ENCODE results near the gene FBF1. TPM values are rescaled to one million over a fixed set of nuclear protein-coding genes. Genes with fewer than 3 reads are reported as not detected.
A peak's percentile ranks its signal among the peaks of the same experiment; 100 is the strongest.

Gene FBF1
- total RNA-seq, 1 experiment from 2014 or later = 22.8 TPM

- Histone ChIP-seq H3K4me2 (ENCODE audit: low read length) (peak overlapping the region; percentile 43), H3K4me1 (ENCODE audit: control insufficient read depth in 1 of 2, insufficient read depth in 2 of 2, low read length in 2 of 2) (peaks cover 20 to 31% of the 10 kb centered on the region in 2 experiments), H3K9me2 (ENCODE audit: insufficient read depth) (no peaks in the 10 kb centered on the region), H3K79me2 (ENCODE audit: insufficient read depth, low read length) (peaks cover 13% of the 10 kb centered on the region), H3K9ac (ENCODE audit: low read length) (no peak overlapping the region), H2AFZ (ENCODE audit: low read depth, low read length, poor library complexity, severe bottlenecking) (no peak overlapping the region), H3K4me3 (replicated peaks in 1 of 2; ENCODE audit: low read depth in 1 of 2, low read length in 2 of 2) (no peak overlapping the region), H3K27ac (ENCODE audit: low read depth, low read length) (no peak overlapping the region), H3K9me3 (ENCODE audit: control insufficient read depth in 1 of 2, insufficient read depth in 1 of 2, low read depth in 1 of 2, low read length in 2 of 2) (no peaks in the 10 kb centered on the region), H3K36me3 (ENCODE audit: control insufficient read depth in 1 of 2, insufficient read depth in 2 of 2, low read length in 2 of 2) (no peaks in the 10 kb centered on the region), H3K27me3 (ENCODE audit: insufficient read depth, low read length) (no peaks in the 10 kb centered on the region), H4K20me1 (ENCODE audit: insufficient read depth) (no peaks in the 10 kb centered on the region)
- ChIA-PET POLR2A (no interaction called here), CTCF (interaction anchor here (1.2 kb wide), 1 partner anchor 9 kb away, joined by 3 read pairs; no protein-coding TSS in a partner anchor), RAD21 (ENCODE audit: low non-redundant PET in 1 of 2, low total read pairs in 2 of 2, uncharacterized antibody in 2 of 2, unreplicated experiment in 2 of 2) (no interaction called here)
- no peak for TF ChIP-seq EZH2 (IDR thresholded peaks at IDR 0.05)
- TF ChIP-seq ZFX (IDR thresholded peaks at IDR 0.05) = no peak
- no peak for DNase-seq (ENCODE audit: low read depth, low spot score)
- no TSS peak for BruUV-seq (replicated peaks)
- intact Hi-C loops (cut with micrococcal nuclease) = loop anchor here (10.0 kb wide), 1 partner anchor 197 kb away; the partner anchor contains the start of gene EXOC7
- no peak for ATAC-seq
These were observed 32.6 kb downstream of the FBF1 start for GRCh38 chr17:75908201-75908600.

DNA sequence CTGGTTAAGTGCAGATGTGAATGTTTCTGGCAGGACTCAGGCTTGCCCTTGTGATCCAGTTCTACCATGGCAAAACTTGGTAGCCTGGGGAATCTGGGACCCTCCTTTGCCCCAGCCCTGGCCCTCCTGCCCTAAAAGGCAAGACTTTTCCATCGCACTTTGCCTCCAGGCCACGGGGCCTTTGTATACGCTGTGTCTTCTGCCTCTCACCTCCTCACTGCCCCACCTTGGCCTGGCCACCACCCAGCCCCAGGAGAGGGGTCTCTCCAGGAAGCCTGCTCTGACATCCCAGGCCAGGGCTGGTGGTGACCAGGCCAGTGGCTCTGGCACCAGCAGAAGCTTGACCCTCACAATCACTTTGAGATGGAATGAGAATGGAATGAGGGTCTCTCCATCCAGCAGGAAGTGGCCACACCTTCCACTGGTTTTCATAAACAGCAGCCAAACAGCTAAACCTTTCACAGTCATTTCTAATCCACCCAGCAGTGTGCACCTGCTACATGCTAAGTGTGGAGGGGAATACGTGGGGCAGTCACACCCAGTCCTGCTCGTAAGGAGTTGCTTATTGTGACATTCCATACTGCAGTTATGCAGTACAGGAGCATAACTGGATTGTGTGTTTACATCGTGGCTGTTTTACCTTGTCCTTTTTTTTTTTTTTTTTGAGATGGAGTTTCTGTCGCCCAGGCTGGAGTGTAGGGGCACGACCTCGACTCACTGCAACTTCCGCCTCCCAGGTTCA lies 34.5 kb downstream of the FBF1 start:
- TF ChIP-seq SRF (IDR thresholded peaks at IDR 0.05; ENCODE audit: low read depth) (no peak), POLR2A (IDR thresholded peaks at IDR 0.05; ENCODE audit: borderline replicate concordance, extremely low read depth, insufficient read depth, insufficient read length) (no peak), CEBPB (IDR thresholded peaks at IDR 0.05; ENCODE audit: low read depth) (no peak), YY1 (IDR thresholded peaks at IDR 0.05; ENCODE audit: extremely low read depth, insufficient replicate concordance, low read depth, low read length) (no peak), EZH2phosphoT487 (IDR thresholded peaks at IDR 0.05; ENCODE audit: borderline replicate concordance) (no peak), SIN3A (IDR thresholded peaks at IDR 0.05; ENCODE audit: low read depth) (no peak), ZBTB33 (IDR thresholded peaks at IDR 0.05; ENCODE audit: extremely low read depth, insufficient replicate concordance, low read length) (no peak), ZNF274 (IDR thresholded peaks at IDR 0.05; ENCODE audit: low read depth, low read length) (no peak), MAX (IDR thresholded peaks at IDR 0.05) (no peak), TCF7L2 (IDR thresholded peaks at IDR 0.05; ENCODE audit: borderline replicate concordance, extremely low read depth, insufficient read depth, insufficient read length) (no peak), EZH2 (IDR thresholded peaks at IDR 0.05) (no peak), JUND (IDR thresholded peaks at IDR 0.05) (no peak), RAD21 (IDR thresholded peaks at IDR 0.05; ENCODE audit: low read depth) (no peak), FOSL1 (IDR thresholded peaks at IDR 0.05; ENCODE audit: low read depth) (no peak)
- intact Hi-C loops (cut with micrococcal nuclease) = loop anchor here (10.0 kb wide), 1 partner anchor 198 kb away; the partner anchor contains the start of gene EXOC7
- Histone ChIP-seq H3K79me2 (ENCODE audit: insufficient read depth, low read length) (peaks cover 29% of the 10 kb centered on the region), H3K4me2 (ENCODE audit: low read length) (peak overlapping the region; percentile 100), H3K27me3 (ENCODE audit: insufficient read depth, low read length) (no peaks in the 10 kb centered on the region), H3K4me3 (replicated peaks in 1 of 2; ENCODE audit: low read depth in 1 of 2, low read length in 2 of 2) (peak overlapping the region; percentile 88 to 100; a peak in 3 of 4 replicates), H3K27ac (ENCODE audit: low read depth, low read length) (peak overlapping the region; percentile 80), H3K9me3 (ENCODE audit: control insufficient read depth in 1 of 2, insufficient read depth in 1 of 2, low read depth in 1 of 2, low read length in 2 of 2) (no peaks in the 10 kb centered on the region), H3K4me1 (ENCODE audit: control insufficient read depth in 1 of 2, insufficient read depth in 2 of 2, low read length in 2 of 2) (peaks cover 24 to 36% of the 10 kb centered on the region in 2 experiments), H3K9ac (ENCODE audit: low read length) (peak overlapping the region; percentile 98; the same call in 1 of the 2 replicates), H4K20me1 (ENCODE audit: insufficient read depth) (no peaks in the 10 kb centered on the region), H3K36me3 (ENCODE audit: control insufficient read depth in 1 of 2, insufficient read depth in 2 of 2, low read length in 2 of 2) (peaks cover 6 to 12% of the 10 kb centered on the region in 2 experiments), H3K9me2 (ENCODE audit: insufficient read depth) (no peaks in the 10 kb centered on the region), H2AFZ (ENCODE audit: low read depth, low read length, poor library complexity, severe bottlenecking) (no peak overlapping the region)
- ChIA-PET RAD21 (ENCODE audit: low non-redundant PET in 1 of 2, low total read pairs in 2 of 2, uncharacterized antibody in 2 of 2, unreplicated experiment in 2 of 2) (interaction anchor here (0.6 to 1.4 kb wide), 3 partner anchors 99 kb away, joined by 3 to 7 read pairs (median 5); no protein-coding TSS in a partner anchor), POLR2A (interaction anchor here (0.9 to 2.7 kb wide), 5 partner anchors 11 to 332 kb away, joined by 3 to 11 read pairs (median 4); no protein-coding TSS in a partner anchor), CTCF (interaction anchor here (0.7 to 2.8 kb wide), 9 partner anchors 14 to 373 kb away, joined by 3 to 68 read pairs (median 10); partner anchors contain the start of gene CDK3)
- BruUV-seq (replicated peaks) = no TSS peak
- no peak for ATAC-seq
- DNase-seq (ENCODE audit: low read depth, low spot score) = no peak

Measured in HCT116 (cell line).